Astrocyte of the hippocampus (primary cell): ENCODE measurements around the gene GLT1D1.

Source experiments
- DNase-seq: peaks from one replicate; pipeline ENCODE4 v3.0.0; 2011; ENCODE audit warnings: low read depth, low spot score

Gene GLT1D1

DNA sequence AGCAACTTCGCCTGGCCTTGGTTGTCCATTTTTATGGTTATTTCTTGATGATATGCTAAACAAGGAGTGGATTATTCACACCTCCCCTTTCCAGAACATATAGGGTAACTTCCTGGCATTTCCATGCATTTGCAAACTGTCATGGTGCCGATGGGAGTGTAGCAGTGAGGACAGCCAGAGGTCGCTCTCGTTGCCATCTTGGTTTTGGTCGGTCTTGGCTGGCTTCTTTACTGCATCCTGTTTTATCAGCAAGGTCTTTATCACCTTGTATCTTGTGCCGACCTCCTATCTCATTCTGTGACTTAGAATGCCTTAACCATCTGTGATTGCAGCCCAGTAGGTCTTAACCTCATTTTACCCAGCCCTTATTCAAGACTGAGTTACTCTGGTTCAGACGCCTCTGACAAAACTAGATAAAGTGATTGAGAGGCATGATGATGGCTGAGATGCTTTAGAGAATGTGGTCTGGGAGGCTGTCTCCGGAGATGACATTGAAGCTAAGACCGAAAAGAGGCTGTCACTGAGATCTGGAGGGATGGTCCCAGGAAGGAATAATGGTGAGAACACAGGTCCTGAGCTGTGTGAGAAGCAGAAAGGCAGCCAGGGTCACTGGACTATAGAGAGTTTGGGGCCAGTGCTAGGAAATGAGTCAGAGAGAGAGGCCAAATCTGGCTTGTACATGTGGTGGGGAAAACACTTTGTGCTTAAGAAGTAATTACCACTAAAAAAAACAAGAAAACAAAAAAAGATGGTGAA lies 2.9 kb downstream of the GLT1D1 start:
- no peak for DNase-seq

DNA sequence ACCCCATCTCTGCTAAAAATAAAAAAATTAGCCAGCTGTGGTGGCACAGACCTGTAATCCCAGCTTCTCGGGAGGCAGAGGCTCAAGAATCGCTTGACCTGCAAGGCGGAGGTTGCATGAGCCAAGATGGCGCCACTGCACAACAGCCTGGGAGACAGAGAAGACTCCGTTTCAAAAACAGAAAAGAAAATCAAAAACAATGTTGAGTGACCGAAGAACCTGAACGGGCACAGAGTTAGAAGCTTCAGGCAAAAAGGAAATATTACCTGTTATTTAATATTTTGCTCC lies 3.5 kb downstream of the GLT1D1 start:
- no peak for DNase-seq

DNA sequence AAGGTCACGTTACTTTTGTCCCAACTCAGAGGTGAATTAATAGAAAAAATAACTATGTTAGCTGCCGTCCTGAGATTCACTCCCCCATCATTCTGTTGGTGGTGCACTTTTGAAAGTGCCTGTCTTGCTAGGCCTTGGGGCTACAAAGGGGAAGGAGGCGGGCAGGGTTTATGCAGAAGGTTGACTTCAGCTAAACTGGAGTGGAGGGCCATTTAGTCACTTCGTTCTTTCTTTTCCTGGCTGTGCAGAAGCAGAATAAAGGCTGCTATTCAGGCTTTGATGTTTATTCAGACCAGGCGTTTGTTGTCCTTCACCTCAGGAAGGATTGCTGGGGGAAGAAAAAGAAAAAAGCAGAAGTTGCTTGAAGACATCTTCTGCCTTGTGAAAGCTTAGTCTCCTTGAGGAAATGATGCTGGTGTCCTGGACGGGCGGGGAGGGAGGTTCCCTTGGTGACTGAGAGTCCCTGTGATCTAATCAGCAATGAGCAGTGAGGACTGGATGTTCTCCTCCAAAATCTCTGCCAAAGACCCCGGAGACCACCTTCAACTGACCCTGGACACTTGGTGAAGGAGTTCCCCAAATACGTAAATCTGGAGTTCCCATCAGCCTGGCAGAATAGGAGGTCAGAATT lies 4.0 kb downstream of the GLT1D1 start:
- DNase-seq: no peak

DNA sequence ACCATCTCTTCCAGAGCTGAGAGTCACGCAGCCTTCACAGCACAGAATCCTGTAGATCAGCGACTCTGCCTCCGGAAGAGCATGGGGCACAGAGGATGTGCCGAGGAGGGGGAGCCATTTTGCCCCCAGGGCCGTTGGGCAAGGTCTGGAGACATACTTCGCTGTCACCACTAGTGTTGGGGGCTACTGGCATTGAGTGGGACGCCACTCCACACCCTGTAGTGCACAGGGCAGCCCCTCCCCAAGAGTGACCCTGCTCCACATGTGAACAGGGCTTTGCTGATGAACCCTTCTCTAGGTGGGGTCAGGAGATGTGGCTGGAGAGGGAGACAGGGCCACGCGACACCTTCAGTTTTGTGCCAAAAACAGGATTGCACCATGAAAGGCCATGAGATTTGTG lies 6.0 kb downstream of the GLT1D1 start:
- no peak for DNase-seq

DNA sequence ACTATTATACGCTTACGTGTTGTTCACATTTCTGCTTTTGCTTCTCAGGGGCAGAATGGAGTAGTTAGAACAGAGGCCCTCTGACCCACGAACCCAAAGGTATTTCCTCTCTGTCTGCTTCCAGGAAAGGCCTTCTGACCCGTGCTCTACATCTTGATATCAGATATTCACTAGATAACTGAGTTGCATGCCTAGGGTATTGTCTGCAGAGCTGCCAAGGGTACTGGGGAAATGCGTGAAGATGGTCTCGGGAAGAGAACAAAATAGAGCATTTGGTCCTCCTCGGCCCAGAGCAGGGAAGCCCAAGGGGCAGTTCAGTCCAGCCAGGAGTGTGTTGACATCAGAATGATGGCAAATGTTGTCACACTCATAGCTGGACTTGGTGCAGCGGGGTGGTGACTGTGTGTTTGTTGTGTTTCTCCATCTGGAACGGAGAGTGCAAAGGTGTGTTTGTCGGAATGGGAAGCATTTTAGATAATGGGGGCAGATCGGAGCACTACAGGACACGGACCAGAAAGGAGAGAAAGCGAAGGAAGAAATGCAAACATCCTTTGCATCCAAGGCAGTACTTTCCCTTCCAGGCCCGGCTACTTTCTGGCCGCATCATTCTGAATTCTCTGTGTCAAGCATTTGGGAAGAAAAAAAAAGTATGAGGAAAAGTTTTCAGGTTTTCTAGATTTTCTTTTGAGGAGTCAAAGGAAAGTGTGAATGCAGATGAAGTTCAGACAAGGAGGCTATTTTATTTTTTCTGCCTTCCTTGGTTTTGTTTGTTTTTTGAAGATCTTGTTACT lies 8.1 kb downstream of the GLT1D1 start:
- no peak for DNase-seq

DNA sequence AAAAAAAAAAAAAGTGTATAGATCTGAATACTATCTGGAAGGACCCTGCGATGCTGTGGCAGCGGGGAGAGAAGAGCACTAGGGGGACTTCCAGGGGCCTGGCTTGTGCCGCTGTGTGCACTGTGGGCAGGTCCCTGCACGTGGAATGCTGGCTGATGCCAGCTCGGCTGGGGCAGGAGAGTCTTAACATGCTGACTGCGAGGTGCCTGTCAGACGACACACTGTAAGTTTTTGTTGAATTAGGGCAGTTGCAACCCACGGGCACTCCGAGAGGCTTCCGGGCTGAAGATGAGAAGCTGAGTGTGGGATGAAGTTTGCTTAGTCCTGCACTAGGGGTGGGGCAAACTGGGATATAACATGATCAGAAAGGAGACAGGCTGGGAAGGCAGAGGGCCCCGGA lies 10.7 kb downstream of the GLT1D1 start:
- DNase-seq: no peak

DNA sequence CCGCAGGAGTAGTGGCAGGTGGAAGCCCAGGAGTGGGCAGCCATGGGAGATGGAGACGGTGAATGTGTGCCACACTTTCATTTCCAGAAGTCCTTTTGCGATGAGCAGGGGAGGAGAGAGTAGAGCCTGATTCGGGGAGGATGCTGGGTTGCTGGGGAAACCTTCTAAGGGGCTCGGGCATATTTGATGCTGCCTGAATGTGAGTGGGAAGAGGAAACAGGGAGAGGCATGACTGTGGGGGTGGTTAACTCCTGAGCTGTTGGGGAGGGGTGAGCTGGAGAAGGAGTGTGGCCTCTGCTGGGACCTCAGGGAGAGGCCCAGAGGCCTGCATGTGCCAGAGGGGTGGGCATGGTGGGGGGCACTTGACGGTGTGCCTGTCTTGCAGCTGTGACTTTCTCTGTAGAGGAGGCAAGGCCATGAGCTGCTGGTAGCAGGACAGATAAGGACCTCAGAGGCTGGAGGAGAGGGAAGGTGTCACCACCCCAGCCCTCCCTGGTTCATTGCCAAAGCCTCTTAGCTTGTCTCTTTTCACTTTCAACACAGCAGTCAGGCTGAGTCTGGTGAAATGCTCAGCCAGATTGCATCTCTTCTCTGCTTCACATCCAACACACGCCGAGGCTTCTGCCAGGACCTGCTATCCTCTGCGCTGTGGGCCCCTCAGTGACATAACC lies 11.4 kb downstream of the GLT1D1 start:
- DNase-seq: no peak

DNA sequence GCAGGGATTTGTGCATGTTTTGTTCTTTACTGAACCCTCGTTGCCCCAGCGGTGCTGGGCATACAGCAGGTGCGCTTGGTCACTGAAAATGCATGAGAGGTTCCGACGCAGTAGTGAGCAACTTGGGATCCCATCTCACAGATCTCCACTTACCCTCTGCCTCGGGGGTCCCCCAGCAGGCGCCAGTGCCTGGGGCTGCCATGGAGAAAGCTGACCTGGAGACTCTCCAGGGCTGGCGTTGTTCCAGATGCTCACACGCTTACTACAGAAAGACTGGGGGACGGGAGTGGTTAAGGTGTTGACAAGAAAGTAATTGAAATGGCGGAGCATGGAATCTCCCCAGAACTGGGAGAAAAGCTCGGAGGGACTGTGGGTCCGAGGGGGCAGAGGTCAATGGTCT lies 14.2 kb downstream of the GLT1D1 start:
- DNase-seq: no peak

DNA sequence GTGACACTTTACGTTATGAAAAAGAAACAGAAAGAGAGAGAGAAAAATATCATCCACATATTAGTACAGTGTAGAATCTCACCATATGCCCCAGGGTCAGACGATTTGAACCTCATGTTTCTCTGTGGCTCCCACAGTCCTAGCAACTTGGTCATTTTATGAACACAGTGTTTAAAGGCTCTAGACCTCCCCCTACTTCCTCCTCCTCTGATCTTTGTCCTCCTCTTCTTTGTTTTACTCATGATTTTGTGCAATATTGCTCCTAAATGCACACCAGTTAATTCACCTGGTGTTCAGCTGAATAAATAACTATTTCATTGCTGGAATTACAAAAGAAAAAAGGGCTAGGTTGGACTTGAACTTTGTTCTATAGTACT lies 18.2 kb downstream of the GLT1D1 start:
- DNase-seq: no peak

DNA sequence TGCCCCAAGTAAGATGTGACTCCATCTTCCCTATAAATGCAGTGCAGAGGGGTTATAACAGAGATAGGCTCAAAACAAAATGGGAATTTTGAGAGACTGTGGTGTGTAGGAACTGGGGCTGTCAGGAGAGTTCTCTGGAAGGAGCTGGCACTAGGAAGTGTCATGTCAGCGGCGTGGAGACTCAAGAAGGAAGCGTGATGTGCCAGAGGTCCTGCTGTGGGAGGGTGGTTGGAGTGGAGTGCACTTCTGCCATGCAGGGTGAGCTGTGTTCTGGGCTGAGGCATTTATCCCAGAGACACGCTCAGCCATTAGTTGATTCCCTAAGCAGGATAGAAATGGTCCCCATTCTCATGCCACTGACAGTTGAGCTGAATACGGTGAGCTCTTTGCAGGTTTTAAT lies 19.0 kb downstream of the GLT1D1 start:
- DNase-seq: no peak

DNA sequence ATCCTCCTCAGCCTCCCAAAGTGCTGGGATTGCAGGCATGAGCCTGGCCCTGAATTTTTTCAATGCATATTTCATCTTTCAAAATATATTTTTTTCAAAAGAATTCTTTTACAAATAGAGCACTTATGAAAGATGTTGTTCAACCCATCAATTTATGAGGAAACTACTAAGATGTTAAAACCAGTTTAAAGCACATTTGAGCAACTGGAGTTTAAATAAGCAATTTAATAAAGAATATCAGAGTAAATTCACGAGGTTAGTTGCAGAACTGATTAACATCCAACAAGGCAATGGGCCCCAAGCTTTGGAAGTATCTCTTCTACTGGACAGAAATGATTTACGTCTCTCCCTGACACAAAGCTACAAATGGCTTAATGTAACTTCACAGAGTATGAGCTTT lies 23.3 kb downstream of the GLT1D1 start:
- no peak for DNase-seq

DNA sequence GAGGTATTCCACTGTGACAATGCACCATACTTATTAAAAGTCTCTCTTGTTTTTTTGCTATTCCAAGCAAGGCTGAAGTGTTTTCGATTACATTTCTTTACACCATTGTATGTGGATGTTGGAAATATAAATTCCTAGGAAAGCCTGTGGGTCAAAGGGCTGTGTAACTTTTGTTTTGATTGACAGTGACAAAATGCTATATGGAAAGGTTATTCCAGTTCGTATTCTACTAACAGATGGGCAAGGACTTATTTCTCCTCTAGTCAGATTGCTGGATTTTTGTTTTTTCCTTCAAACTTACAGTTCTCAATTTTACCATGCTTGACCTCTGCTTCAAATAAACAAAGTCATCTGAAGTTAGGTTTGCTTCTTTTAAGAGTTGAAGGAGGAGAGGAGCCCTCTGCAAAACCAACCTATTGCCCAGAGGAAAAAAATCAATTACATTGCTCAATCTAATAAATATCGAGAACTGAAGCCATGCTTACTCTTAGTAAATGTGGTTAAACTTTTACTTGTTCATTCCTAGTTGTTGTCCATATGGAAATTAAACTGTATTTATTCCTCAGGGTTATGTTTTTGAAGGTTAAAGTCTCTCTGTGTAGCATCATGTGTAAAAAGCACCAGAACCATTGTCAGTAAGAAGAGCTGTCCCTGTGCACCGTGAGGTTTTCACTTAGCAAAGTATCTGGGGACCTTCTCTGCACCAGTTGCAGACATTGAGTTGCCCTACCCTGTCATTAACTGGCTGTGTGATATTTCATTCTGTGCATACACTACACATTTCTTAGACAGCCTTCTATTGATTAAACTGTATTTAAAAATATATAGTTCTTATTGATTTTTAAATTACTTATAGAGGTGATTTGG lies 26.9 kb downstream of the GLT1D1 start:
- DNase-seq: no peak

DNA sequence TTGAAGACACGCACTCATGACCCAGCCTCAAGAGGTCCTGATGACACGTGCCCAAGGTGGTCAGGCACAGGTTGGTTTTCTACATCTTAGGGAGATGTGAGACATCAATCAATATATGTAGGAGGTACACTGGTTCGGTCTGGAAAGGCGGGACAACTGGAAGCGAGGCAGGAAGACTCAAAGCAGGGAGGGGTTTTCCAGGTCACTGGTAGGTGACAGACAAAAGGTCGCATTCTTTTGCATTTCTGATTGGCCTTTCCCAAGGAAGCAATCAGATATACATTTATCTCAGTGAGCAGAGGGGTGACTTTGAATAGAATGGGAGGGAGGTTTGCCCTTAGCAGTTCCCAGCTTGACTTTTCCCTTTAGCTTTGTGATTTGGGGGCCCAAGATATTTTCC lies 38.6 kb downstream of the GLT1D1 start:
- DNase-seq: no peak

DNA sequence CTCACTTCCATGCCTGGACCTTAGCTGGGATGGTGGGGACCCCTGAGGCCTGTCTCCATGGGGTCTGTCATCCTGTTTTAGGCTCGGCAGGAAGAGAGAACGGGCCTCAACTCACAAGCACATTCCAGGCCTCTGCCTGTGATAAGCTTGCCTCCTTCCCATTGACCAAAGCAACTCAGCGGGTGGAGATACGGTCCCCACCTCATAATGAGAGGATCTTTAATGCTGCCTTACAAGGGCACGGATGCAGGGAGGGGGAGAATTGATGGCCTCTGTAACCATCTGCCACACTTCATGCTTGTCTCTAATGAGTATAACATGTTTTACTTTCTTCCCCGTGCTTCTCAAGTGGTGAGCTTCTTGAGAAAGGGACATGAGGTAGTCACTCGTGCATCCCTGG lies 50.0 kb downstream of the GLT1D1 start:
- no peak for DNase-seq

DNA sequence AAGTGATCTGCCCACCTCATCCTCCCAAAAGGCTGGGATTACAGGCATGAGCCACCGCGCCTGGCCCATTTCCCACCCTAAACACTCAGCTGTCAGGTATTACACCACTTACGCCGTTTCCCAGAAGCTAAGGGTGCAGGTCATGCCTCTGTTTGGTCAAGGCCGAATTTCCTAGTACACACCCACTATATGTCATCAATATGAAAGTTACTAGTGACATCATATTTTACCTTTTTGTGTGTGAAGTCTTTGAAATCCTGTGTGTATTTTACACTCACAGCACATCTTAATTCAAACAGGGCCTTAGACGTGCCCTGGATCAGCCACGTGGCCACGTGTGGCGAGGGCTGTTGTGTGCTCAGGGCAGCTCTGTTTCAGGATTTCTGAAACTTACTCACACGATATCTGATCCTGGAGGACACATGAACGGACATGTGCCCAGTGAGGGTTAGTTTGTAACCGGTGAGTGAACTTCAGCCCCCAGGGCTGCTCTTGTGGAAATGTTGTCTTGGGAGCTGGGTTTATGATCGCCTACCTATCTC lies 51.8 kb downstream of the GLT1D1 start:
- DNase-seq: no peak

DNA sequence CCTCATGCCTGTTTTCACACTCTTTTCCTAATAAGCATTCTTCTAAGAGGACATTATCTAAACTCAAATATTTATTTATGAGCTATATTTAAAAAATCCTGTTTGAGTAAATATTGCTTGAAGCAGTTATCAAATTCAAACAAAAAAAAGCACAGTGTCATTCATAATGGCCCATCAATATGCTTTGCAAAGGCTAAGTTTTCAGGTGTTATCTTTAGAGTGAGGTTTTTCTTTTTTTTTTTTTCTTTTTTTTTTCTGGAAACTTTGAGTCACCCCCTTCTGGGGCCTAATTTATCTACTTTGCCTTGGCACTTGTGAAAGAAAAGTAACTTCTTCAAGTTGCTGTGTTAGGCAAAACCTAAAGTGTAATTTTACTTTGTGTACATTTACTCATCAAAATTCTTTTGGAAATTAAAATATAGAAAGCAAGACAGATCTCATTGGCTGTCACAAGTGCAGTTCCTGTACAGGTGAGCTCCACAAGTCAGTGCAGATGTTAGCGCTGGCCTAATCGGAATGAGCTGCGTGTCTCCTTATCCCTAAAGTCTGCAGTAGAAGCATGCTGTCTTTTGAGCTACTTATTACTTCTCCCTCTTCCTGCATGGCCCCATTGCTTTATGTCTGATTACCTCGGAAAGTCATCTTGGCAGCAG lies 53.3 kb downstream of the GLT1D1 start:
- DNase-seq: no peak

DNA sequence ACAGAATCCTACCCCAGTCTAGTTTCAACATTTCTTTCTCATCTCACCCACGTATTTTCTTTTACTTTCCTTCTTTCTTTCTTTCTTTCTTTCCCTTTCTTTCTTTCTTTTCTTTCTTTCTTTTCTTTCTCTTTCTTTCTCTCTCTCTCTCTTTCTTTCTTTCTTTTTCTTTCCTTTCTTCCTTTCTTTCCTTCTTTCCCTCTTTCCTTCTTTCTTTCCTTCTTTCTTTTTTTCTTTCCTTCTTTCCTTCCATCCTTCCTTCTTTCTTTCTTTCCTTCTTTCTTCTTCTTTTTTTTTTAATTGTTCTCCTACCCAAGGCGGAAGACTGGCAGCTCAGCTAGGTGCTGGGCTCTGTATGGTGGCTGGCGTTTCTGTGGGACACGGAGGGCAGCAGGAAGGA lies 55.0 kb downstream of the GLT1D1 start:
- no peak for DNase-seq

DNA sequence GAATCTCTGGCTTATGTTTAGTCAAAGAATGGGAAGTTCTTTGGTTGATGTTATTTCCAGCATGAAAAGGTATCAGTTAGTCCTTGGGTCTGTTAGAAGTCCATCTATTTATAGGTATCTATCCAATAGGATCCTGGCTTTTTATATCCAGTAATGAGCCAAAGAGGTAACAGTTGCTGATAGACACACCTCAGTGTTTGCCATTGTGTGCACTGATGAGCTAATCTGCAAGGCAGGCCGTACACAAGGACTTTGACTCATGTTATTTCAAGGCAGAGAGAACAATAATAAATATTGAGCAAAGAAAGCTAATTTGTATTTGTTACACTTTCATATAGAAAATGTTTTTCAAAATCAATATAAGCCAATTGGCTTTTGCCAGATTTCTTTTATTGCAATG lies 56.4 kb downstream of the GLT1D1 start:
- no peak for DNase-seq

DNA sequence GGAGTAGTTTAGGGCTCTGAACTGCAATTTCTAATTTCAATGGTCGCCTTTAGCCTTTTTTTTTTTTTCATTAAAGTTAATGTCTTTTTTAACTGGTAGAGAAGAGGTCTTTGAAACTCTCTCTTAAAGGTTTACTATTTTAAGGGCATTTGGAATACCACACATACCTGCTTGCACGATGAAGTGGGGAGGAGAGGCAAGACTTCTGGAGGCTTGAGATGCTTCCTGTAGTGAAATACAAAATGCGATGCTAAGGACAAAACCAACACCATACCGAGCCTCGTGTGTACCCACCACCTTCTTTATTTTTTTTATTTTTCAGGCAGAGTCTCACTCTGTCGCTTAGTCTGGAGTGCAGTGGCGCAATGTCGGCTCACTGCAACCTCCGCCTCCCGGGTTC lies 57.4 kb downstream of the GLT1D1 start:
- no peak for DNase-seq

DNA sequence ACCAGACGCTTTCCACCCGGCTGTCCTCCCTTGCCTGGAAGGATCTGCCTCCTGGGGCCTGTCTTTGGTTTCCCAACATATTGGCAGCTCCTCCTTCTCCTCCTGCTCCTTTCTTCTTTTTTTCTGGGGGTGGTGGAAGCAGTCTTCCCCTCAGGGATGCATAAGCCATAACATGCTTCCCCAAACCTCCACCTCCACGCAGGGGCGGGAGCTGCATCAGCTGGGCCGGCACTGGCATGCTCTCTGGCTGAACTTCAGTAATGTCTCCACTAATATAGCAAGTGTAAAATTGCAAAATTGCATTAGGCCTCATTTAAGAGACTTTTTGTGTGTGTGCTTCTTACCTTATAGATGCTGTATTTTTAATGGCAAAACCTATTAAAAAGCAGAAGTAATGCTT lies 58.6 kb downstream of the GLT1D1 start:
- DNase-seq: no peak
